IPS DF 4.7 (cell line): ENCODE measurements around the gene PKIG.
"Not testable (repeated sequence)": the region's sequence is repeated elsewhere in the genome, so short reads cannot be mapped to it uniquely, and the experiment has no call there.

Experiments used
- DNase-seq: peaks from one replicate; pipeline ENCODE4 v3.0.0-alpha.2; 2013; ENCODE audit warnings: low spot score; ENCODE audit errors: extremely low read depth

Gene PKIG

GRCh38 chr20:44582311-44583025 lies at the start of gene PKIG:
Gene PKIG, plus strand, starts transcription at chr20:44582579. Its CDS starts 31,978 bp downstream, at chr20:44614557.
- no peak for DNase-seq

DNA sequence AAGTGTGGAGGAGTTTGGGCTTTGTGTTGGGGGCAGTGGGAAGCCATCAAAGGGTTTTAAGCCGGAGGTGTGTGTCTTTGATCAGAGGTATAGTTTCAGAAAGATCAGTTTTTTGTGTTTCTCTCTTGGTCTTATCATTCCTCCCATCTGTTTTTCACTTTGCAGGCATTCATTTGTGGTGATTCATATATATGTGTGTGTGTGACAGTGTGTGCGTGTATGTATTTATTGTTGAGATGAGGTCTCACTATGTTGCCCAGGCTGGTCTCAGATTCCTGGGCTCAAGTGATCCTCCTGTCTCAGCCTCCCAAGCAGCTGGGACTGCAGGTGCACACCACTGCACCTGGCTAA lies 49.4 kb upstream of the PKIG start:
- no peak for DNase-seq

DNA sequence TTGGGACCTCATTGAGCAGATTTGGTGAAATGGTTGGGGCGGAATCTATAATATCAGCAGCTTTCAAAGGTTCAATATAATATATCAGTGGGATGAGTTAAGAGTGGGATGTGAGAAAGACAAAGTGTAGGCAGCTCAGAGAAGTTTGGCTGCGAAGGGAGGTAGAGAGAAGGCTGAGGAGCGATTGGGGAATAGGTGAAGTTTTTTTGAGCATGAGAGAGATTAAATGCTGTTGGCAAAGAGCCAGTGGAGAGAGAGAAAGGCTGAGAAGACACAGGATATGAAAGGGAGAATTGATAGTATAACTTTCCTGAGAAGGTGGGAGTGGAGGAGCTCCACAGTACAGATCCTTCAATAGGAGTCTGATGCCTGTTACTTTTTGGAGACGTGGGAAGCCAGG lies 48.5 kb upstream of the PKIG start:
- no peak for DNase-seq

GRCh38 chr20:44536175-44536574 lies 46.2 kb upstream of the PKIG start:
- no peak for DNase-seq

GRCh38 chr20:44537993-44538392 lies 44.4 kb upstream of the PKIG start:
- no peak for DNase-seq

GRCh38 chr20:44540834-44541233 lies 41.5 kb upstream of the PKIG start:
- DNase-seq: no peak

GRCh38 chr20:44541992-44542391 lies 40.4 kb upstream of the PKIG start:
- no peak for DNase-seq

DNA sequence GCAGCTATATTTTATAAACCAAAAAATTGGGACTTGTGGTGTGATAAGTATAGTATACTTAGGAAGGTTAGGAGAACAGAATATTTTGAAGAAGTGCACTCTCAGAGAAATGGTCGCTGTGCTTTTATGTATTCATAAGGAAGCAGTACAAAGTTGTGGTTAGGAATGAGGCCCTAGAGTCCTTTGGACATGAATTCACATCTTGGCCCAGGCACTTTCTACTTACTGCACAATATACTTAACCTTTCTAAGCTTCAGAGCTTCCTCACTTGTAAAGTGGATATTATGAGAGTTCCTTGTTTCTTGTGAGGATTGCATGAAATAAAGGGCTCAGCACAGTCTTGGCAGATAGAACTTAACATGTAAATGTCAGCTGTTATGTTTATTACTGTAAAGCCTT lies 39.5 kb upstream of the PKIG start:
- DNase-seq: no peak

DNA sequence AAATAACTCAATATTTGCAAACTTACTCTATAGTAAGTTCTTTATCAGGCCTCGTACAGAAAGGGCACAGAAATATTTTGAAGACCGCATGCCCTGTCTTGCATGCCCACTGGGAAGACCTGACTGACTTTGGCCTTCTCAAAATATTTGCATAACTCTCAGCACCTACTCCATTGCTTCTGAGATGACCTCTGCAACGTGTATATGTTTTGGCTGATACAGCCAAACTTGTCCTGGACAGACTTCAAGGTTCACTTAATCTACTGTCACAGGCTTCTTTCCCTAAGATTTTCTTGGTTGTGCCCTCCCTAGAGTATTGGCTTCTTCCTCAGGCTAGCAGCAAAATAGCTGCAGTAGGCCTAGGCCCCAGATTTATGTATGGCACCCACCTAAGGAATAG lies 39.0 kb upstream of the PKIG start:
- DNase-seq: no peak

DNA sequence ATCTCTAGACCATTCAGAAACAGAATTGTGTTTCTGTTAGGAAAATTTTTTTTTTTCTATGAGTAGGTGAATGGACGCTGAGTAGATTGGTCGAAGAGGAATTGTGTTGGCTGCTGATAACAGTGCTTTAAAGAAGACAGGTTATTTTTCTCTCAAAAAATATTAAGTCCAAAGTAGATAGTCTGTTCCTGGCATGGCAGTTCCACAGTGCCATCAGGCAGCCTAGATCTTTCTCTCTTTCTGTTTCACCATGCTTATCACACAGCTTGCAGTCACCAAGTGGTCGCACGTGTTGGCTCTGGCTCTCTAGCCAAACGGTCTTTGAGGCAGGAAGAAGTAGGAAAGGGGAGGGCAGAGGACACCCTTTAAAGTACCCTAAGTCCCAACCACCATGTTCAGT lies 38.1 kb upstream of the PKIG start:
- no peak for DNase-seq

GRCh38 chr20:44547419-44547818 lies 35.0 kb upstream of the PKIG start:
- DNase-seq: no peak

- DNase-seq: no peak
These were observed 33.3 kb upstream of the PKIG start for GRCh38 chr20:44549123-44549522.

DNA sequence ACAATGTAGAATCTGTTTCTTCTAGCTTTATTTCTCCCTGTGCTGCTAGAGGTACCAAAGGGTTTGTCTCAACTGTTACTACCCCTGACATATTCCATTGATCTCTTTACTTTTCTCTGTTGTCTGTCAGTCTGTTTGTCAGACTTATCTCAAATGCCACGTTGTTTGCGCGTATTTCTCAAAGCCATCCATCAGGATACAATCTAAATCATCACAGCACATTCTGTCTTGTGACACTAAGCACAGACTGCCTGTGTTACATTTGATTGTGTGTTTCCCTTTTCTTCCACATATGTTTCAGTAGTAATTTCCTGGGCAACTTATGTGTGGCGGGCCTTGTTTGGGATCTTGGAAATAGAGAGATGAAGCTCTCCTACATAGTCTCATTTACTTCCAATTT lies 30.3 kb upstream of the PKIG start:
- DNase-seq: no peak

DNA sequence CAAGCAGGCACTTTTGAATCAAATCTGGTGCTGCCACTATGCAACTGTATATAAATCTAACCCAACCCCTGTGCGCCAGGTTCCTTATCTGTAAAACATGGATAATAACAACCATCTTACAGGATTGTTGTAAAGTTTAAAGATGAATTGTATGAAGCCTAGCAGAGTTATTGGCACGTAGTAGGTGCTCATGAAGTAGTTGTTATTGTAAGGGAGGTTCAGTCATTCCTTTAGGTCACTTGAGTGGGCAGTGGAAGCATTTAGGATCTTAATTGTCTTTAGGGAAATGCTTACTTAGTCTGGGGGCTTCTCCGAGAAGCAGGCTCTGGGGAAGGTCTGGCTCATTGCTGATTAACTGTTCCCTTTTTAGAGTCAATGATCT lies 29.8 kb upstream of the PKIG start:
- no peak for DNase-seq

DNA sequence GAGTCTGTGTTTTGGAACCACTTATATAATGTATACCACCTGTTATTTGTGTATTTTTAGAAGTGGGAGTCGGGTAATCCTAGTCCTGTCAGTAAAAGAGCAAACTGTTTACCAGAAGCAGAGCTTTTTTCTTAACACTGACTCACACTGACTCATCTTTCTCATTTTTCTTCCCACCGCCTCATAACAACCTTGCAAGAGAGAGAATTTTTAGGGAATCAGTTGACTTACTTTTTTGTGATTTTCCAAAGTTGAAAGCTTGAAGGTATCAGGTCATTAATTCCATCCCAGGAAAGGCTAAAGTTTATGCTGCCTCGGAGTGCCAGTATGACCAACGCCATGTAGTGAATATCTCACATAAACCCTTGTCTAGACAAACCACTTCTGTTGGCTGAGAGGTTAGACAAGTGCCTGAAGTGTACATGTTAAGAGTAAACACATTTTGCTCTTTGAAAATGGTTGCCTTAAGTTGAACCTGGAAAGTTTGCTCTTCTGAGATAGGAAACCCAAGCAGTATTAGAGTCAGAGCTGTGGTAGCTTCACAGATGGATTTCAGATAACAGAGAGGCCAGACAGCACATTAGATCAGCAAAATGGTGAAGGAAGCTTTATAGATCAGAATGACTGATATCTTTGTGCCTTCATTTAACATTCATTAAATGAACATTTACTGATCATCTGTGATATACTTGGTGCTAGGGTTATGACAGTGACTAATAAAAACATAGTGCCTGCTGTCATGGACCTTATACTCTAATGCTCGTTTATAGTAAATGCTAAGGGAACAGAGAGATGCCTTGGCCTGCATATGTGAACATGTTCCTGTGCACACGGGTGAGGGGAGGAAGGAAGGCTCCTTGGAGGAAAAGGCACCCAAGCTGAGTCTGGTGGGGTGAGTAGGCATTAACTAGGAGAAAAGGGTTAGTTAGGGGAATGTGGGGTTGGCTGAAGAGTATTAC lies 29.1 kb upstream of the PKIG start:
- DNase-seq: no peak

DNA sequence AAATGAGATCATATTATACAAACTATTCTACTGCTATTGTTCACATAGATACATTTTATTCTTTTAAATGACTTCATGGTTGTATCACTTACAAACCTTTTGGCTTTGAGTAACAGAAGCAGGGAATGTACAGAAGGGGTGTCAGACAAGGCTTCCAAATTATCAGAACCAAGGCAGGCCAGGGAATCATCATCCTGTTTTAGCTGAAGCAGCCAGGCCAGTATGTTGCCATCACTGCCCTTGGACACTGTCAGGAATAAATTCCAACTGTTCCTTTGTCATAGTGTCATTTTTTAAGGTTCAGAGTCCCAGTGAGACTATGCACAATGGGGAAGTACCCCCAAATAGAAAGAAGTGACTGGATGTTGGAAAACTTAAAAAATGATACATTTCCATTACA lies 23.1 kb upstream of the PKIG start:
- DNase-seq: no peak

GRCh38 chr20:44560229-44560628 lies 22.1 kb upstream of the PKIG start:
- no peak for DNase-seq

DNA sequence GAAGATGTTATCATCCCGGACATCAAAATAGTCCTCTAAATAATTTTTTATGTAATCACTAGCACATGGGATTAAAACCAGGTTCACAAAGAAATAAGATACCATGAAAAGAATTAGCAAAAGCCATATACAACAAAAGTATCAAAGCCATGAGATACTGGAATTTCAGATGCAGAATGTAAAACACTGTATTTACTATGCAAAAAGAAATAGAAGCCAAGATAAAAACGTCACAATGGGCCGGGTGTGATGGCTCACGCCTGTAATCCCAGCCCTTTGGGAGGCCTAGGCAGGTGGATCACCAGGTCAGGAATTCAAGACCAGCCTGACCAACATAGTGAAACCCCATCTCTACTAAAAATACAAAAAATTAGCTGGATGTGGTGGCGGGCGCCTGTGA lies 21.6 kb upstream of the PKIG start:
- DNase-seq: not testable (repeated sequence)

DNA sequence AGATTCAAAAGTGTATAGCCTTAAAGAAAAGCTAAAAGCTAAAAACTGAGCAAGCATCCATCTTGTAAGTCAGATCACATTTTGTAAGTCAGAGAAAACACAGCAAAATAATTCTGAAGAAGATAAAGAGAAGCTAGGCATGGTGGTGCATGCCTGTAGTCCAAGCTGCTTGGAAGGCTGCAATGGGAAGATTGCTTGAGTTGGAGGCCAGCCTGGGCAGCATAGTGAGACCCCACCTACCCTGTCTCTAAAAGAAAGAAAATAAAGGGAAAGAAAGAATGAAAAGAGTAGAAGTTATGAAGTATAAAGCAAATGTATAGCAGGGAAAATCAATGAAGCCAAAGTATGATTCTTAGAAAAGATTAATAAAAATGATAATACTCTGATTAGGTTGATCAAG lies 20.5 kb upstream of the PKIG start:
- no peak for DNase-seq

GRCh38 chr20:44566018-44566417 lies 16.4 kb upstream of the PKIG start:
- DNase-seq: no peak

GRCh38 chr20:44566811-44567210 lies 15.6 kb upstream of the PKIG start:
- DNase-seq: no peak

DNA sequence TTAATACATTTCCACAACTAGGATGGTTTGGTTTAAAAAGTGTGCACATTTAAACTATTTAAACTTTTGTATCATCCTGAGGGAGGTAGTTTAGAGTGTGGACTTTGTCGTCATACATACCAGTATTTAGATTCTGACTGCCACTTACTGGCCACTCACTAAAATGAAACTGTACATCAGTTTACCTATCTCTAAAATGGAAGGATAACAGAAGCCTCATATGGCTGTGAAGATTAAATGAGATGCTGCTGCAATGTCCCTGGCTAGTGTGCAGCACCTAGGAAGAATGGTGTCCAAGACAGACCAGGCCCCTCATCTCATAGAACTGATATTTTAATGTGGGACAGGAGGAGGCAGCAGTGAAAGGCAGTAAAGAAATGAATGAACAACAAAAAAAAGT lies 12.0 kb upstream of the PKIG start:
- no peak for DNase-seq
